Esophagus squamous epithelium (tissue), 4 donors: ENCODE data around the gene DLL3.

ENCODE experiments used
- POLR2A ChIP-seq, 4 donors: fragments of 450-650 bp; IDR thresholded peaks; one replicate each; pipeline ENCODE4 v1.6.1; 2017; ENCODE audit warnings: antibody characterized with exemption in 4 of 4, mild to moderate bottlenecking in 4 of 4, moderate library complexity in 3 of 4
- TF ChIP-seq, protein P1 (sequence below), 6 experiments: fragments of 450-650 bp in 4 of 6; fragments of 200-600 bp in 2 of 6; sonication (generic) in 2 of 6; IDR thresholded peaks; one replicate each; pipeline ENCODE4 v1.5.1; 2016 to 2019; ENCODE audit warnings: antibody characterized with exemption in 6 of 6, mild to moderate bottlenecking in 4 of 6, moderate library complexity in 4 of 6

GRCh38 chr19:39470724-39471339 is 27.9 kb upstream of the DLL3 start:
- TF ChIP-seq, protein P1, sequence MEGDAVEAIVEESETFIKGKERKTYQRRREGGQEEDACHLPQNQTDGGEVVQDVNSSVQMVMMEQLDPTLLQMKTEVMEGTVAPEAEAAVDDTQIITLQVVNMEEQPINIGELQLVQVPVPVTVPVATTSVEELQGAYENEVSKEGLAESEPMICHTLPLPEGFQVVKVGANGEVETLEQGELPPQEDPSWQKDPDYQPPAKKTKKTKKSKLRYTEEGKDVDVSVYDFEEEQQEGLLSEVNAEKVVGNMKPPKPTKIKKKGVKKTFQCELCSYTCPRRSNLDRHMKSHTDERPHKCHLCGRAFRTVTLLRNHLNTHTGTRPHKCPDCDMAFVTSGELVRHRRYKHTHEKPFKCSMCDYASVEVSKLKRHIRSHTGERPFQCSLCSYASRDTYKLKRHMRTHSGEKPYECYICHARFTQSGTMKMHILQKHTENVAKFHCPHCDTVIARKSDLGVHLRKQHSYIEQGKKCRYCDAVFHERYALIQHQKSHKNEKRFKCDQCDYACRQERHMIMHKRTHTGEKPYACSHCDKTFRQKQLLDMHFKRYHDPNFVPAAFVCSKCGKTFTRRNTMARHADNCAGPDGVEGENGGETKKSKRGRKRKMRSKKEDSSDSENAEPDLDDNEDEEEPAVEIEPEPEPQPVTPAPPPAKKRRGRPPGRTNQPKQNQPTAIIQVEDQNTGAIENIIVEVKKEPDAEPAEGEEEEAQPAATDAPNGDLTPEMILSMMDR (IDR thresholded peaks at IDR 0.05), result no peak
- no peak for TF ChIP-seq POLR2A (IDR thresholded peaks at IDR 0.05)
